Measurements from ENCODE around the gene G6PD. TPM values are rescaled to one million over a fixed set of nuclear protein-coding genes. Genes with fewer than 3 reads are reported as not detected.

G6PD gene
- total RNA-seq, 2 experiments from 2014 or later: 116 to 117 TPM

- CTCF ChIA-PET: interaction anchor here (1.1 to 3.6 kb wide), 2 partner anchors 12 to 26 kb away, joined by 3 to 16 read pairs; partner anchors contain the start of gene SLC10A3
- Mint-ChIP-seq H3K9me3 (ENCODE audit: low read depth) (no peaks in the 10 kb centered on the region), H3K4me1 (peaks cover 26% of the 10 kb centered on the region), H3K27ac (peak within 1 kb of the TSS; percentile 85), H3K27me3 (no peaks in the 10 kb centered on the region), H3K4me3 (peak within 1 kb of the TSS; percentile 81), H3K36me3 (peaks cover 2% of the 10 kb centered on the region)
- peak; percentile 95 for ATAC-seq
- peak; percentile 95 for DNase-seq
Measured at GRCh38 chrX:154515966-154516655, 30.5 kb downstream of the G6PD start, which contains the start of gene FAM3A. Gene FAM3A, minus strand, starts transcription at chrX:154516232. Its CDS starts 460 bp downstream, at chrX:154515772.

- H3K9me3 Mint-ChIP-seq (ENCODE audit: low read depth): no peaks in the 10 kb centered on the region
- H3K27me3 Mint-ChIP-seq: no peaks in the 10 kb centered on the region
- H3K27ac Mint-ChIP-seq: peak overlapping the region; percentile 85
- H3K4me1 Mint-ChIP-seq: peaks cover 28% of the 10 kb centered on the region
- CTCF ChIA-PET: interaction anchor here (0.7 to 3.6 kb wide), 3 partner anchors 12 to 26 kb away, joined by 3 to 16 read pairs (median 3); no protein-coding TSS in a partner anchor
- no peak for ATAC-seq
- H3K36me3 Mint-ChIP-seq: peaks cover 4% of the 10 kb centered on the region
- peak overlapping the region; percentile 80 for H3K4me3 Mint-ChIP-seq
- DNase-seq: peak; percentile 50
Measured at GRCh38 chrX:154515090-154515965, 31.3 kb downstream of the G6PD start.

GRCh38 chrX:154513716-154514115 lies 32.9 kb downstream of the G6PD start:
- no peaks in the 10 kb centered on the region for H3K9me3 Mint-ChIP-seq (ENCODE audit: low read depth)
- no peaks in the 10 kb centered on the region for H3K27me3 Mint-ChIP-seq
- ATAC-seq: no peak
- peaks cover 15% of the 10 kb centered on the region for H3K36me3 Mint-ChIP-seq
- peaks cover 35% of the 10 kb centered on the region for H3K4me1 Mint-ChIP-seq
- DNase-seq: no peak
- CTCF ChIA-PET: interaction anchor here (0.9 kb wide), 1 partner anchor 112 kb away, joined by 3 read pairs; no protein-coding TSS in a partner anchor
- no peak overlapping the region for H3K27ac Mint-ChIP-seq
- H3K4me3 Mint-ChIP-seq: no peak overlapping the region

GRCh38 chrX:154512879-154513553 lies 33.6 kb downstream of the G6PD start:
- Mint-ChIP-seq H3K27ac (no peak overlapping the region), H3K27me3 (no peaks in the 10 kb centered on the region), H3K4me3 (no peak overlapping the region)

GRCh38 chrX:154511761-154512160 lies 34.9 kb downstream of the G6PD start:
- Mint-ChIP-seq H3K27ac (peak overlapping the region; percentile 72), H3K36me3 (peaks cover 17% of the 10 kb centered on the region), H3K4me3 (no peak overlapping the region), H3K9me3 (ENCODE audit: low read depth) (no peaks in the 10 kb centered on the region), H3K4me1 (peaks cover 34% of the 10 kb centered on the region), H3K27me3 (no peaks in the 10 kb centered on the region)
- ATAC-seq (no peak), DNase-seq (no peak)
- CTCF ChIA-PET: interaction anchor here (1.1 to 1.4 kb wide), 2 partner anchors 8 to 15 kb away, joined by 3 to 6 read pairs; no protein-coding TSS in a partner anchor

More at GRCh38 chrX:154512879-154513553, 33.6 kb downstream of the G6PD start:
- DNase-seq (no peak), ATAC-seq (no peak)
- Mint-ChIP-seq H3K4me1 (peaks cover 35% of the 10 kb centered on the region), H3K9me3 (ENCODE audit: low read depth) (no peaks in the 10 kb centered on the region), H3K36me3 (peaks cover 17% of the 10 kb centered on the region)
- CTCF ChIA-PET: interaction anchor here (0.9 kb wide), 1 partner anchor 111 kb away, joined by 3 read pairs; no protein-coding TSS in a partner anchor

- H3K27ac Mint-ChIP-seq: no peak overlapping the region
- no peak for ATAC-seq
- H3K27me3 Mint-ChIP-seq: no peaks in the 10 kb centered on the region
- H3K4me1 Mint-ChIP-seq: peaks cover 23% of the 10 kb centered on the region
- H3K9me3 Mint-ChIP-seq (ENCODE audit: low read depth): no peaks in the 10 kb centered on the region
- DNase-seq: no peak
- CTCF ChIA-PET: no interaction called here
- no peak overlapping the region for H3K4me3 Mint-ChIP-seq
- peaks cover 19% of the 10 kb centered on the region for H3K36me3 Mint-ChIP-seq
Measured at GRCh38 chrX:154509455-154509854, 37.2 kb downstream of the G6PD start.

GRCh38 chrX:154508384-154508745 lies 38.3 kb downstream of the G6PD start:
- Mint-ChIP-seq H3K4me3 (no peak overlapping the region), H3K27me3 (no peaks in the 10 kb centered on the region), H3K36me3 (peaks cover 17% of the 10 kb centered on the region), H3K27ac (no peak overlapping the region), H3K9me3 (ENCODE audit: low read depth) (no peaks in the 10 kb centered on the region), H3K4me1 (peaks cover 17% of the 10 kb centered on the region)
- CTCF ChIA-PET: no interaction called here
- no peak for DNase-seq
- no peak for ATAC-seq

- Mint-ChIP-seq H3K27ac (no peak overlapping the region), H3K4me1 (peaks cover 17% of the 10 kb centered on the region), H3K9me3 (ENCODE audit: low read depth) (no peaks in the 10 kb centered on the region), H3K36me3 (peaks cover 17% of the 10 kb centered on the region), H3K4me3 (no peak overlapping the region), H3K27me3 (no peaks in the 10 kb centered on the region)
- CTCF ChIA-PET: no interaction called here
- ATAC-seq (no peak), DNase-seq (no peak)
Measured at GRCh38 chrX:154507673-154508383, 38.8 kb downstream of the G6PD start.

- Mint-ChIP-seq H3K27ac (no peak overlapping the region), H3K36me3 (peaks cover 17% of the 10 kb centered on the region)
Measured at GRCh38 chrX:154506483-154507332, 39.9 kb downstream of the G6PD start.

GRCh38 chrX:154505734-154506133 lies 40.9 kb downstream of the G6PD start:
- H3K9me3 Mint-ChIP-seq (ENCODE audit: low read depth): no peaks in the 10 kb centered on the region
- H3K4me3 Mint-ChIP-seq: no peak overlapping the region
- H3K36me3 Mint-ChIP-seq: peaks cover 15% of the 10 kb centered on the region
- CTCF ChIA-PET: no interaction called here
- H3K4me1 Mint-ChIP-seq: peaks cover 7% of the 10 kb centered on the region
- no peak overlapping the region for H3K27ac Mint-ChIP-seq
- H3K27me3 Mint-ChIP-seq: no peaks in the 10 kb centered on the region
- DNase-seq: no peak
- no peak for ATAC-seq

More at GRCh38 chrX:154506483-154507332, 39.9 kb downstream of the G6PD start:
- Mint-ChIP-seq H3K4me1 (peaks cover 14% of the 10 kb centered on the region), H3K4me3 (no peak overlapping the region), H3K9me3 (ENCODE audit: low read depth) (no peaks in the 10 kb centered on the region), H3K27me3 (no peaks in the 10 kb centered on the region)
- ATAC-seq: no peak
- no peak for DNase-seq
- CTCF ChIA-PET: no interaction called here

- CTCF ChIA-PET: no interaction called here
- Mint-ChIP-seq H3K4me3 (no peak overlapping the region), H3K27ac (no peak overlapping the region), H3K4me1 (no peaks in the 10 kb centered on the region), H3K27me3 (no peaks in the 10 kb centered on the region), H3K36me3 (peaks cover 2% of the 10 kb centered on the region), H3K9me3 (ENCODE audit: low read depth) (no peaks in the 10 kb centered on the region)
- ATAC-seq (no peak), DNase-seq (no peak)
Measured at GRCh38 chrX:154502989-154503388, 43.7 kb downstream of the G6PD start.

- Mint-ChIP-seq H3K36me3 (peaks cover 2% of the 10 kb centered on the region), H3K27me3 (no peaks in the 10 kb centered on the region), H3K4me3 (no peak overlapping the region), H3K4me1 (peaks cover 2% of the 10 kb centered on the region), H3K27ac (no peak overlapping the region), H3K9me3 (ENCODE audit: low read depth) (no peaks in the 10 kb centered on the region)
- no peak for DNase-seq
- CTCF ChIA-PET: interaction anchor here (0.6 kb wide), 1 partner anchor 50 kb away, joined by 3 read pairs; no protein-coding TSS in a partner anchor
- no peak for ATAC-seq
Measured at GRCh38 chrX:154502098-154502497, 44.5 kb downstream of the G6PD start.
